EL (cell line): ENCODE measurements around the gene ERICH2.
A peak's percentile ranks its signal among the peaks of the same experiment; 100 is the strongest.

Experiments
- DNase-seq: peaks from one replicate; pipeline ENCODE4 v3.0.0-alpha.2; 2016

The ERICH2 gene

GRCh38 chr2:170818036-170818751, 48.0 kb downstream of the ERICH2 start:
- peak; percentile 13 for DNase-seq

- no peak for DNase-seq
Measured at GRCh38 chr2:170818752-170819470, 48.7 kb downstream of the ERICH2 start.

- no peak for DNase-seq
Measured at GRCh38 chr2:170819680-170820664, 49.8 kb downstream of the ERICH2 start.

- no peak for DNase-seq
Measured at GRCh38 chr2:170820757-170821530, 50.8 kb downstream of the ERICH2 start.

- DNase-seq: no peak
Measured at GRCh38 chr2:170821531-170822289, 51.5 kb downstream of the ERICH2 start.

- DNase-seq: peak; percentile 15
Measured at GRCh38 chr2:170822290-170823087, 52.3 kb downstream of the ERICH2 start.

- peak; percentile 31 for DNase-seq
Measured at GRCh38 chr2:170823088-170823897, 53.1 kb downstream of the ERICH2 start.

GRCh38 chr2:170823898-170824215, 53.7 kb downstream of the ERICH2 start:
- DNase-seq: no peak

GRCh38 chr2:170824526-170825015, 54.4 kb downstream of the ERICH2 start:
- no peak for DNase-seq

GRCh38 chr2:170827841-170828532, 57.8 kb downstream of the ERICH2 start:
- no peak for DNase-seq

- DNase-seq: no peak
Measured at GRCh38 chr2:170828533-170828916, 58.3 kb downstream of the ERICH2 start.

- no peak for DNase-seq
Measured at GRCh38 chr2:170829036-170829435, 58.9 kb downstream of the ERICH2 start.

- no peak for DNase-seq
Measured at GRCh38 chr2:170830166-170830565, 60.0 kb downstream of the ERICH2 start.

- no peak for DNase-seq
Measured at GRCh38 chr2:170831115-170831514, 60.9 kb downstream of the ERICH2 start.

GRCh38 chr2:170836027-170836426, 65.8 kb downstream of the ERICH2 start:
- no peak for DNase-seq

GRCh38 chr2:170840717-170841210, 70.6 kb downstream of the ERICH2 start:
- no peak for DNase-seq

GRCh38 chr2:170842785-170843184, 72.6 kb downstream of the ERICH2 start:
- peak; percentile 71 for DNase-seq

- DNase-seq: peak; percentile 88
Measured at GRCh38 chr2:170843656-170844055, 73.5 kb downstream of the ERICH2 start.

- no peak for DNase-seq
Measured at GRCh38 chr2:170845343-170845742, 75.2 kb downstream of the ERICH2 start.
